ENCODE data around the gene FOXRED2.
A peak's percentile ranks its signal among the peaks of the same experiment; 100 is the strongest.

Gene FOXRED2

DNA sequence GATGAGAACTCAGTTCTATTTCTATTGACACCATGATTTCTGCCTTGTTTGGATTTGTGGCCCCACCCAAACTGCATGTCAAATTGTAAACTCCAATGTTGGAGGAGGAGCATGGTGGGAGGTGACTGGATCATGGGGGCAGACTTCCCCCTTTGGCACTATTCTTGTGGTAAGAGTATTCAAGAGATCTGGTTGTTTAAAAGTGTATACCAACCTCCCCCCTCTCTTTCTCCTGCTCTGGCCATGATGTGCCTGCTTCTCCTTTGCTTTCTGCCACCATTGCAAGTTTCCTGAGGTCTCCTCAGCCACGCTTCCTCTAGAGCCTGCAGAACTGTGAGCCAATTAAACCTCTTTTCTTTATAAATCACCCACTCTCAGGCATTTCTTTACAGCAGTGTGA is 7.9 kb upstream of the FOXRED2 start:
- H3K27ac ChIP-seq = no peak overlapping the region
- TF ChIP-seq ZFX (IDR thresholded peaks at IDR 0.05; ENCODE audit: borderline replicate concordance) = no peak
- TF ChIP-seq, protein P1, sequence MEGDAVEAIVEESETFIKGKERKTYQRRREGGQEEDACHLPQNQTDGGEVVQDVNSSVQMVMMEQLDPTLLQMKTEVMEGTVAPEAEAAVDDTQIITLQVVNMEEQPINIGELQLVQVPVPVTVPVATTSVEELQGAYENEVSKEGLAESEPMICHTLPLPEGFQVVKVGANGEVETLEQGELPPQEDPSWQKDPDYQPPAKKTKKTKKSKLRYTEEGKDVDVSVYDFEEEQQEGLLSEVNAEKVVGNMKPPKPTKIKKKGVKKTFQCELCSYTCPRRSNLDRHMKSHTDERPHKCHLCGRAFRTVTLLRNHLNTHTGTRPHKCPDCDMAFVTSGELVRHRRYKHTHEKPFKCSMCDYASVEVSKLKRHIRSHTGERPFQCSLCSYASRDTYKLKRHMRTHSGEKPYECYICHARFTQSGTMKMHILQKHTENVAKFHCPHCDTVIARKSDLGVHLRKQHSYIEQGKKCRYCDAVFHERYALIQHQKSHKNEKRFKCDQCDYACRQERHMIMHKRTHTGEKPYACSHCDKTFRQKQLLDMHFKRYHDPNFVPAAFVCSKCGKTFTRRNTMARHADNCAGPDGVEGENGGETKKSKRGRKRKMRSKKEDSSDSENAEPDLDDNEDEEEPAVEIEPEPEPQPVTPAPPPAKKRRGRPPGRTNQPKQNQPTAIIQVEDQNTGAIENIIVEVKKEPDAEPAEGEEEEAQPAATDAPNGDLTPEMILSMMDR (IDR thresholded peaks at IDR 0.05) = no peak

DNA sequence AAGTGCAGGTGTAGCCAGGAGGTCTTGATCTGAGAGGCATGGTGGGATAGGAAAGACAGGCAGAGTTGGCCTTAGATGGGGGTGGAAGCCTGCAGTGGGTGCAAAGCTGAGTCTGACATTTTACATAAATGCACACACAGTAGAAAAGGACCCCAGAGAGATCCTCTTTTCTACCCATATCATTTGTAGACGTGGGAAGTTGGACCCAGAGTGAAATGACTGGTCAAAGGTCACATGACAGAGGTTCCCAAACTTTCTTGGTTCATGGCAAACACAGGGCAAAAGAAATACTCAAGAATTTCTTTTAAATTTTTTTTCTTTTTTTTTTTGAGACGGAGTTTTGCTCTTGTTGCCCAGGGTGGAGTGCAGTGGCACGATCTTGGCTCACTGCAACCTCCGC is 6.2 kb upstream of the FOXRED2 start:
- no peak overlapping the region for H3K27ac ChIP-seq
- TF ChIP-seq, protein P1 (IDR thresholded peaks at IDR 0.05) = no peak
- TF ChIP-seq ZFX (IDR thresholded peaks at IDR 0.05; ENCODE audit: borderline replicate concordance) = no peak

DNA sequence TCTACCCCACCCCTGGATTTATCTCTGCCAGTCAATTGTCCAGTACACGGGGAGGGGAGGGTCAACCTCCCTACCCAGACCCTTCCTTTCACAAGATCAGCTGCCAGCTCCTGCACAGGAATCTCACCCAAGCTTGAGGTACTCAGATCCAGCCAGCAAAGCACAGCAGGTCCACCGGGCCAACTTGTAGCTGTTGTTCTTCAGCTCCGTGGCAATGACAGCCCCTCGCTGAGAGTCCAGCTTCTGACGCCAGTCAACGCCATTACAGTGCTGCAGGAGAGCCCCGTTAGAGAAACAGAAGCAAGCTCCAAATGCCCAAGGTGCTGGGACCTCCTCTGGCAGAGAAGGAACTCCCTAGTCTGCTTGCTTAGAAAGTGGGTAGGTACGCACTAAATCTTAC is 5.5 kb upstream of the FOXRED2 start:
- H3K27ac ChIP-seq = no peak overlapping the region
- TF ChIP-seq ZFX (IDR thresholded peaks at IDR 0.05; ENCODE audit: borderline replicate concordance) = no peak
- TF ChIP-seq, protein P1 (IDR thresholded peaks at IDR 0.05) = no peak

DNA sequence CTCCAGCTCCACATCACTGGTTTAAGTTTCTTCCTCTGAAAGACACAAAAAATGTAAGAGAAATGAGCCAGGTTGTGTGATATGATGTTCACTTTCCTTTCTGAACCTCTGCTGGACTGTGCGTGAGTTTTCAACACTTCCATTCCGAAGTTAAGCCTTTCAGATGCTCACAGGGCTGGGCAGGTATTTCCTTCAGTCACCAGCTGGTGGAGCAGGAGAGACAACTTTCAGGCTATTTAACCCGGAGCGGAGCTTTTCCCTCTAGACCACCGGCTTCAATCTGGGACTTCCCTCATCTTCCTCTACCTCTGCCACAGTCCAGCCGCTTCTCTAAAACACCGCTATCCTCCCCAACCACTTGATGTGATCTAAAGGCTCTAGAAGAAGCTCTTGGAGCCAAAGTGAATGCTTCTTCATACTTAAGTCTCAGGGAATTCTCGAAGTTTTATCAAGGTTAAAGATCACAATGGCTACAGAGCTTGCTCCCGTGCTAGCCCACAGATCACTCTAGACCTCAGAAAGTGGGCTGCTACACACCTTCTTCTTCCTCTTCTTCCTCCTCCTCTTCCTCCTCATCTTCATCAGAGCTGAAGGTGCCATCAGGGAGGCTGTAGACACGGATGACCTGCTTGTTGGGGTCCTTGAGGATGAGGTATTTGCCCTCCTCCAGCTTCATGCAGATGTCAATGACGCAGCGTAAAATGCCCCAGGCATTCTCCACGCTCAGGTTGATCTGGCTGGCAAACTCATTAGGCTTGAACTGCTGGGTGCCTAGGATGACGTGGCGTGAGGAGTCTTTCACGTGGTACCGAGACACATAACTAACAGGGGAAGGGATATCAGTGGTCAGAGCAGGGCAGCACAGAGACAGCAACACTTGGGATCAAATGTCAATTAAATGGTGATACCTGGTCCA is 4.4 kb upstream of the FOXRED2 start:
- TF ChIP-seq ZFX (IDR thresholded peaks at IDR 0.05; ENCODE audit: borderline replicate concordance) = no peak
- TF ChIP-seq, protein P1 (IDR thresholded peaks at IDR 0.05) = peak; percentile 74

DNA sequence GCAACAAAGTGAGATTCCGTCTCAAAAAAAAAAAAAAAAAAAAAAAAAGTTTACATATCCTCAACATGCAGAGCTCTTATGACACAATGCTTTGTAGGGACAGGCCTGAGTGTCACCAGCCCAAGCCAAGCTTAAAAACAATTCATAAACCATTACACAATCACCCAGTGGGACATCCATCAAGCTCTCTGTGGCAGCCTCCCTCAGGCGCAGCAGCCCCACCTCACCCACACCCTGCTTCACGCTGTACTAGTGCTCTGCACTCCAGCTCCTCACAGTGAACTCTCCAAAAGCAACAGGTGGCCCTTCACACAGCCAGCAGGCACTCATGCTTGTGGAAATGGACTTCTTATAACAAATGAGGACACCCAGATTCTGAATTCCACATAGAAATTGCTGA is 3.5 kb upstream of the FOXRED2 start:
- TF ChIP-seq, protein P1 (IDR thresholded peaks at IDR 0.05) = no peak
- TF ChIP-seq ZFX (IDR thresholded peaks at IDR 0.05; ENCODE audit: borderline replicate concordance) = no peak
- no peak overlapping the region for H3K27ac ChIP-seq

More for the DNA sequence above, 4.4 kb upstream of the FOXRED2 start:
- H3K27ac ChIP-seq = no peak overlapping the region

DNA sequence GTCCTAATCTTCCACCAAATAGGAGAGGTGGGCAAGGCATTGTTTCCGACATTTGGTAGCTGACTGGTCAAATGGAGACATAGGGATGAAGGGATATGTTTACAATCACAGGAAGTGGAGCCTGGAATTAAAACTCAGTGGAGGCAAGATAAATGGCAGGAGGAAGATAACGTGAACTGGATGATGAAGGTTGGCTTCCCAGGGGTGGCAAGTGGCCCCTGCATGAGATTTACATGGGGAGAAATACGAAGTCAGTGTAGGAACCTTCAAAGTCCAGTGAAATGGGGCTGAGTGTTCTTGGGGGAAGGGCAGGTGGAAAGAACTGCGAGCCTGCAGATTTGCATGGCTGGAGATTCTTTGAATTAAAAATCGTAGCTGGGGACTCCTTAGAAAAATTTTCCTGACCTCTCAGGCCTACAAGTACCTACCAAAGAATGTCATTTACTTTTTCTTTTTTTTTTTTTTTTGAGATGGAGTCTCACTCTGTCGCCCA is 724 bp upstream of the FOXRED2 start:
- peak overlapping the region; percentile 91 for H3K27ac ChIP-seq
- TF ChIP-seq, protein P1 (IDR thresholded peaks at IDR 0.05) = no peak
- TF ChIP-seq ZFX (IDR thresholded peaks at IDR 0.05; ENCODE audit: borderline replicate concordance) = no peak

DNA sequence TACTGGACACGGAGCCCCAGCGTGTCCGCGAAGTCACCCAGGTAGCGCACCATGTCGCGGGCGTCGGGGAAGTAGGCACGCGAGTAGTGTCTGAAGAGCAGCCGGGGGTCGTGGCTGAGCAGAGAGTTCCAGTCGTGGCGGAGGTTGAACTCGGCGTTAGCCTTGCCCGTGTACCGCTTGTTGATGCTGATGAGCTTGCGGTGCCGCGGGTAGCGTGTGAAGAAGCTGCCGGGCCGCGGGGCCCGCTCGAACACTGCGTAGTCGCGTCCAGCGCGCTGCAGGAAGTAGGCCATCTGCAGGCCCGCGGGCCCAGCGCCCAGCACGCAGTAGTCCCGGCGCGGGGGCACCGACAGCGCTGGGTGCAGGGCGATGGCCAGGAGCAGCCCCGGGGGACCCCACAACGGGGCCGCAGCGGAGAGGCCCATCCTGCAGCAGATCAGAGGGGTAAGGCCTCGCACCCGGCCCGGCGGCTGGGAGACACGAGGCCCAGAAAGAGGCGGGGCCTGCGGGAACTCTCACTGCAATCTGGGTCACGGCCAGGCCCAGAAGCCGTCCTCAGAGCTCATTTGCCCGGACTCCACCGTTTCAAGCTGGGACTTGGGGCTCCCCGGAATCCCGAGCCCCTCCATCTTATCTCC is 723 bp downstream of the FOXRED2 start:
- peak overlapping the region; percentile 91 for H3K27ac ChIP-seq
- no peak for TF ChIP-seq ZFX (IDR thresholded peaks at IDR 0.05; ENCODE audit: borderline replicate concordance)
- TF ChIP-seq, protein P1 (IDR thresholded peaks at IDR 0.05) = no peak

Measured in 22Rv1 (cell line).